Prostate gland (tissue), 1 donor: ENCODE data around the gene UFD1.

Source experiments
- POLR2A ChIP-seq: fragments of 450-650 bp; IDR thresholded peaks from one replicate; pipeline ENCODE4 v1.6.1; 2016; ENCODE audit warnings: antibody characterized with exemption, mild to moderate bottlenecking
- POLR2AphosphoS5 ChIP-seq: sonication (generic); formaldehyde crosslinking; IDR thresholded peaks from one replicate; pipeline ENCODE4 v1.6.1; 2017; ENCODE audit warnings: antibody characterized with exemption

GRCh38 chr22:19522881-19523239 lies 43.9 kb upstream of the UFD1 start:
- TF ChIP-seq POLR2A (no peak), POLR2AphosphoS5 (no peak)
